Sigmoid colon (tissue), 7 donors: ENCODE results near the gene FUOM. TPM values are rescaled to one million over a fixed set of nuclear protein-coding genes. Genes with fewer than 3 reads are reported as not detected.

Experiments used
- DNase-seq: peaks from one replicate; pipeline ENCODE4 v3.0.0-alpha.2; 2019
- H3K27ac ChIP-seq, 4 donors: fragments of 200-600 bp; sonication (generic); one replicate each; pipeline ENCODE4 v1.5.1; 2016 to 2019; ENCODE audit warnings: mild to moderate bottlenecking in 1 of 4
- H3K27me3 ChIP-seq, 3 donors: fragments of 200-600 bp; sonication (generic); one replicate each; pipeline ENCODE4 v1.5.1; 2019; ENCODE audit warnings: mild to moderate bottlenecking in 1 of 3
- H3K36me3 ChIP-seq, 4 donors: fragments of 200-600 bp; sonication (generic); one replicate each; pipeline ENCODE4 v1.5.1; 2016 to 2019
- H3K4me1 ChIP-seq, 4 donors: fragments of 200-600 bp; sonication (generic); one replicate each; pipeline ENCODE4 v1.5.1; 2017 to 2019
- H3K4me3 ChIP-seq, 4 donors: fragments of 200-600 bp; sonication (generic); one replicate each; pipeline ENCODE4 v1.5.1; 2017 to 2019; ENCODE audit warnings: mild to moderate bottlenecking in 2 of 4, moderate library complexity in 1 of 4
- H3K9me3 ChIP-seq, 4 donors: fragments of 200-600 bp in 3 of 4; sonication (generic) in 3 of 4; one replicate each; pipeline versions ENCODE4 v1.5.1 to v1.6.1; 2013 to 2019
- EP300 ChIP-seq, 4 donors: sonication (generic); formaldehyde crosslinking; IDR thresholded peaks; one replicate each; pipeline ENCODE4 v1.6.1; 2017; ENCODE audit warnings: antibody characterized with exemption in 4 of 4
- POLR2A ChIP-seq, 2 donors: fragments of 450-650 bp; IDR thresholded peaks; one replicate each; pipeline ENCODE4 v1.6.1; 2016; ENCODE audit warnings: antibody characterized with exemption in 2 of 2, mild to moderate bottlenecking in 2 of 2, moderate library complexity in 2 of 2
- POLR2AphosphoS5 ChIP-seq, 4 donors: sonication (generic); formaldehyde crosslinking; IDR thresholded peaks; one replicate each; pipeline ENCODE4 v1.6.1; 2017; ENCODE audit warnings: antibody characterized with exemption in 4 of 4
- WGBS, 2 donors: extraction: QIAGEN DNeasy Blood & Tissue Kit; methylation state at CpG; one replicate each; pipeline ENCODE4 v1.1.7; 2013; 5-methylcytosine and 5-hydroxymethylcytosine counted together
- intact Hi-C: fragments of 100-400 bp; cut with DNase I; formaldehyde crosslinking; loops from one replicate; pipeline ENCODE4 v1.15.1; 2023
- polyA plus RNA-seq, 3 donors: library from polyadenylated mRNA; stranded (reverse); fragments of 200-250 nt; gene quantifications; one replicate each; pipeline ENCODE4 v1.2.3, GENCODE V29; 2013
- total RNA-seq, 4 donors: library from RNA; depleted of rRNA; stranded (reverse); fragments of >200 nt; gene quantifications; one replicate each; pipeline ENCODE4 v1.1.0, GENCODE V29; 2016
- TF ChIP-seq, protein P1 (sequence below), 4 experiments: fragments of 450-650 bp in 3 of 4; fragments of 200-600 bp in 1 of 4; IDR thresholded peaks; one replicate each; pipeline ENCODE4 v1.5.1; 2016 to 2019; ENCODE audit warnings: antibody characterized with exemption in 4 of 4, mild to moderate bottlenecking in 3 of 4, moderate library complexity in 2 of 4
- donor health status: healthy with polysubstance abuse.
- donor health status: Bipolar disorder and iron deficiency.
- donor health status: healthy.

Gene FUOM
- total and polyA plus RNA-seq, 7 donors: 8.0 to 98.0 (median 25.7) TPM

DNA sequence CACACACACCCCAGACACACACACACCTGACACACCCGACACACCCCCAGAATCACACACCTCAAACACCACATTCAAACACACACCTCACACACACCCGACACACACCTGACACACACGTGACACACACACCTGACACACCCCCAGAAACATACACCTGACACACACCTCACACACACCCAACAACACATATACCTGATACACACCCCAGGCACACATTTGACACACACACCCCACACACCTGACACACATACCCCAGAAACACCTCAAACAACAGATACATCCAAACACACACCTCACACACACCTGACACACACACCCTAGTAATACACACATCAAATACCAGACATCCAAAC, 20.5 kb downstream of the FUOM start:
- H3K9me3 ChIP-seq: no peaks in the 10 kb centered on the region
- 22 to 76% methylated on average over 3 of the region's 3 CpGs for WGBS, 2 donors
- no peaks in the 10 kb centered on the region for H3K36me3 ChIP-seq
- intact Hi-C loops: no loop called here
- TF ChIP-seq POLR2AphosphoS5 (IDR thresholded peaks at IDR 0.05) (no peak), POLR2A (IDR thresholded peaks at IDR 0.05) (no peak), EP300 (IDR thresholded peaks at IDR 0.05) (no peak)
- TF ChIP-seq, protein P1, sequence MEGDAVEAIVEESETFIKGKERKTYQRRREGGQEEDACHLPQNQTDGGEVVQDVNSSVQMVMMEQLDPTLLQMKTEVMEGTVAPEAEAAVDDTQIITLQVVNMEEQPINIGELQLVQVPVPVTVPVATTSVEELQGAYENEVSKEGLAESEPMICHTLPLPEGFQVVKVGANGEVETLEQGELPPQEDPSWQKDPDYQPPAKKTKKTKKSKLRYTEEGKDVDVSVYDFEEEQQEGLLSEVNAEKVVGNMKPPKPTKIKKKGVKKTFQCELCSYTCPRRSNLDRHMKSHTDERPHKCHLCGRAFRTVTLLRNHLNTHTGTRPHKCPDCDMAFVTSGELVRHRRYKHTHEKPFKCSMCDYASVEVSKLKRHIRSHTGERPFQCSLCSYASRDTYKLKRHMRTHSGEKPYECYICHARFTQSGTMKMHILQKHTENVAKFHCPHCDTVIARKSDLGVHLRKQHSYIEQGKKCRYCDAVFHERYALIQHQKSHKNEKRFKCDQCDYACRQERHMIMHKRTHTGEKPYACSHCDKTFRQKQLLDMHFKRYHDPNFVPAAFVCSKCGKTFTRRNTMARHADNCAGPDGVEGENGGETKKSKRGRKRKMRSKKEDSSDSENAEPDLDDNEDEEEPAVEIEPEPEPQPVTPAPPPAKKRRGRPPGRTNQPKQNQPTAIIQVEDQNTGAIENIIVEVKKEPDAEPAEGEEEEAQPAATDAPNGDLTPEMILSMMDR (IDR thresholded peaks at IDR 0.05): no peak
- H3K4me3 ChIP-seq: no peak overlapping the region
- H3K27me3 ChIP-seq: peaks cover 24 to 91% (median 56%) of the 10 kb centered on the region in 3 donors
- H3K4me1 ChIP-seq: peaks cover 0 to 25% (median 23%) of the 10 kb centered on the region in 4 donors
- H3K27ac ChIP-seq: no peak overlapping the region
- DNase-seq: no peak

DNA sequence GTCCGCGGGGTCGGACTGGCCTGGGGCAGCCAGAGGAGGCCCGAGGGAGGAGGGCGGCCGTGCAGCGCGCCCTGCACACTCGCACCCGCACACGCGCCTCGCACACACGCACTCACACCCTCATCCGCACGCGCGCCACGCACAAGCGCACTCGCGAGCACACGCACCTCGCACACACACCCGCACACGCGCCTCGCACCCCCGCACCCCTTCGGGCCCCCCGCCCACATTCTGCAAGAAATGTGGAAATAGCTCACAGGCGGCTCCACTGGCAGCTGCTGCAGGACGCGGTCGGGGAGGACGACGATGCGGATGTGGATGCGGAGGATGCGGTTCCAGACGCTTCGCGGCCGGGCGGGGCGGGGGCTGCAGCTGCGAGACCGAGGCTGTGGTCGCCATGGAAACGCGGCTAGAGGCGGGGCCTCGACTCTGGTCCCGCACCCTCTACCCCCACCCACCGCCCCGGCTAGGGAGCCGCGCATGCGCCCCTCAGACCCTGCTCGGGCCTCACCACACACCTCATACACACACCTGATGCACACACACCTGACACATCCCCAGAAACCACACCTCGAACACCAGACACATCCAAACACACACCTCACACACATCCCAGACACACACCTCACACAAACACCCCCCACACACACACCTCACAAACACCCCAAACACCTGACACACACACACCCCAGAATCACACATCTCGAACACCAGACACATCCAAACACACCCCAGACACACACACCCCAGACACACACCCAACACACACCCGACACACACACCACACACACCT, 21.0 kb downstream of the FUOM start, which contains the start of gene CALY:
CALY (minus strand) TSS at position 320 of the 793 bp plus-strand sequence. CDS start 7,907 bp downstream, outside the sequence.
- 14% methylated on average over 63 of the region's 63 CpGs for WGBS, 2 donors
- DNase-seq: no peak
- Histone ChIP-seq H3K36me3 (no peaks in the 10 kb centered on the region), H3K4me3 (peak within 1 kb of the TSS; percentile 10 to 45 (median 35)), H3K27me3 (peaks cover 27 to 91% (median 61%) of the 10 kb centered on the region in 3 donors), H3K27ac (no peak within 1 kb of the TSS), H3K4me1 (peaks cover 0 to 25% (median 23%) of the 10 kb centered on the region in 4 donors), H3K9me3 (no peaks in the 10 kb centered on the region)
- intact Hi-C loops: no loop called here
- TF ChIP-seq POLR2AphosphoS5 (IDR thresholded peaks at IDR 0.05): no peak
- TF ChIP-seq, protein P1 (IDR thresholded peaks at IDR 0.05): no peak
- TF ChIP-seq POLR2A (IDR thresholded peaks at IDR 0.05): no peak
- TF ChIP-seq EP300 (IDR thresholded peaks at IDR 0.05): no peak

DNA sequence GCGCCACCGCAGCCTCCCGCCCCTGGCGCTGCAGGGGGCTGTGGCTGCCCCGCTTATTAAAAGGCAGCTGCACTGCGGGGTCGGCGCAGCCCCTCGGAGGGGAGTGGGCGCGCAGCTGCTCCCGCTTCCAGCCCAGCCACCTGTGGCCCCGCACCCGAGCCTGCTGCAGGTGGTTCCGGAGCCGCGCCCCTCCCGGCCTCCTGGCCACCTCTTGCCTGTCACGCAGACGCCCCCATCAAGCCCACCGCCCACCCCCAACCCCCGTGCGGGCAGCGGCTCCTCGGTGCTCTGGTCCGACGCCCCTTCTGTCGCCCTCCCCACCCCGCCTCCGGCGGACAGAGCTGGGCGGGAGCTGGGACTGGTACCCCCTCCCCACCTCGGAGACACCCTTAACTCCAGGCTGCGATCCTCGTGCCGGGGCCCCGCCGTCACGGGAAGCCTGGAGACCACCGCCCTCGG, 21.7 kb downstream of the FUOM start:
- WGBS, 2 donors: 4 to 5% methylated on average over 41 of the region's 41 CpGs
- Histone ChIP-seq H3K27me3 (peaks cover 27 to 91% (median 68%) of the 10 kb centered on the region in 3 donors), H3K27ac (no peak overlapping the region), H3K4me1 (peaks cover 0 to 25% (median 23%) of the 10 kb centered on the region in 4 donors), H3K36me3 (no peaks in the 10 kb centered on the region), H3K4me3 (peak overlapping the region; percentile 10 to 45 (median 35)), H3K9me3 (no peaks in the 10 kb centered on the region)
- intact Hi-C loops: no loop called here
- no peak for TF ChIP-seq POLR2AphosphoS5 (IDR thresholded peaks at IDR 0.05)
- no peak for TF ChIP-seq POLR2A (IDR thresholded peaks at IDR 0.05)
- TF ChIP-seq, protein P1 (IDR thresholded peaks at IDR 0.05): no peak
- no peak for TF ChIP-seq EP300 (IDR thresholded peaks at IDR 0.05)
- DNase-seq: no peak

DNA sequence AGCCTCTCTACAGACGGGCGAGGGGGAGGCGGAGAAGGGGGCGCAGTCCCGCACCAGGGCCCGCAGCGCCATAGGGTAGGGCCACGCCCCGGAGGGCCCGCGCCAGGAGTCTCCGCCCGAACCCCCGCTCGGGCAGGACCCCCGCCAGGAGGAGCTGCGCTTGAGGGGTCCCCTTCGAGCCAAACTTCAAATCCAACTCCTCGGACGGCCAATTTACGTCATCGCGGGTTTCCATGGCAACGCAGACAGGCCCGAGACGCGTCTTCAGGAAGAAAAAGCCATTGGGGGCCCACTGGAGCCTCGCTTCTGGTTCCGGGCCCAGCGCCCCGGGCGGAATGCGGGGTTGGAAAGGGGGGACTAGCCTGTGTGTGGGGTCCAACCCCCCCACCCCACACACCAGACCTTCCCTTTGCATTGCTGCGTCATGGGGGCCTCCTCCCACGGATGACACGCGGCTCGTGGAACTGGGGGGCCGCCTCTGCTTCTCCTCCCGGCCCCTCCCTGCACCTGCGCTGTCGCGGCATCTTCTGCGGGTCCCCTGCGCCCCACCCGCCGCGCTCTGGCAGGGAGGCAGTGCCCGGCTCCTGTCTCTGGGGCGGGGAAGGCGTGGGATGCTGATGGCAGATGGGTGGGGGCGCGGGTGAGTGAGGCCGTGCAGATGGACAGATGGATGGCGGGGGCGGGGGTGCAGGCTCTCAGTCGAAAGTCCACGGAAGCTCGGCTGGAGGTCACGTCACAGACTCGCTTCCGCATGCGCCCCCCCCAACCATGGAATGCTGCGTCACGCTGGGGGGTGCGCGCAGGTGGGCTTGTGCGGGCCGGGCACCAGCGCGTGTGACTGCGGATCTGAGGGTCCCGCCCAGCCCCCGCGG, 22.3 kb downstream of the FUOM start:
- no peak for TF ChIP-seq POLR2A (IDR thresholded peaks at IDR 0.05)
- TF ChIP-seq POLR2AphosphoS5 (IDR thresholded peaks at IDR 0.05): no peak
- TF ChIP-seq, protein P1 (IDR thresholded peaks at IDR 0.05): no peak
- TF ChIP-seq EP300 (IDR thresholded peaks at IDR 0.05): no peak
- Histone ChIP-seq H3K9me3 (no peaks in the 10 kb centered on the region), H3K4me1 (peaks cover 0 to 25% (median 23%) of the 10 kb centered on the region in 4 donors), H3K36me3 (no peaks in the 10 kb centered on the region), H3K4me3 (peak overlapping the region; percentile 10 to 45 (median 35)), H3K27ac (no peak overlapping the region), H3K27me3 (peaks cover 27 to 90% (median 70%) of the 10 kb centered on the region in 3 donors)
- WGBS, 2 donors: 2 to 3% methylated on average over 75 of the region's 75 CpGs
- no peak for DNase-seq
- intact Hi-C loops: no loop called here
